Eye (tissue), 1 donor: ENCODE data around the gene TBC1D8.
A peak's percentile ranks its signal among the peaks of the same experiment; 100 is the strongest.

Experiments
- DNase-seq: peaks from one replicate; pipeline ENCODE4 v3.0.0-alpha.2; 2015

Gene TBC1D8

GRCh38 chr2:101111262-101111838, 39.8 kb downstream of the TBC1D8 start:
- DNase-seq, result no peak

GRCh38 chr2:101109451-101110118, 41.6 kb downstream of the TBC1D8 start:
- peak; percentile 65 for DNase-seq

- DNase-seq, result no peak
Measured at GRCh38 chr2:101108357-101108756, 42.8 kb downstream of the TBC1D8 start.

GRCh38 chr2:101107241-101107640, 43.9 kb downstream of the TBC1D8 start:
- no peak for DNase-seq

GRCh38 chr2:101106453-101107181, 44.6 kb downstream of the TBC1D8 start:
- no peak for DNase-seq

GRCh38 chr2:101105654-101106053, 45.5 kb downstream of the TBC1D8 start:
- DNase-seq, result no peak

- DNase-seq, result no peak
Measured at GRCh38 chr2:101097638-101098037, 53.5 kb downstream of the TBC1D8 start.

- DNase-seq, result no peak
Measured at GRCh38 chr2:101096619-101097142, 54.5 kb downstream of the TBC1D8 start.

GRCh38 chr2:101094351-101094750, 56.8 kb downstream of the TBC1D8 start:
- DNase-seq, result no peak

- no peak for DNase-seq
Measured at GRCh38 chr2:101089942-101090799, 61.0 kb downstream of the TBC1D8 start.

- no peak for DNase-seq
Measured at GRCh38 chr2:101089419-101089818, 61.8 kb downstream of the TBC1D8 start.

- no peak for DNase-seq
Measured at GRCh38 chr2:101087638-101088037, 63.5 kb downstream of the TBC1D8 start.

GRCh38 chr2:101083613-101084012, 67.6 kb downstream of the TBC1D8 start:
- peak; percentile 3 for DNase-seq

GRCh38 chr2:101082998-101083397, 68.2 kb downstream of the TBC1D8 start:
- no peak for DNase-seq

GRCh38 chr2:101081375-101081907, 69.7 kb downstream of the TBC1D8 start:
- no peak for DNase-seq

GRCh38 chr2:101080211-101081068, 70.7 kb downstream of the TBC1D8 start:
- DNase-seq, result no peak

- no peak for DNase-seq
Measured at GRCh38 chr2:101076581-101076980, 74.6 kb downstream of the TBC1D8 start.

- DNase-seq, result peak; percentile 1
Measured at GRCh38 chr2:101064868-101065549, 86.2 kb downstream of the TBC1D8 start.

GRCh38 chr2:101064505-101064867, 86.7 kb downstream of the TBC1D8 start:
- DNase-seq, result no peak

GRCh38 chr2:101064125-101064502, 87.1 kb downstream of the TBC1D8 start:
- DNase-seq, result no peak
